ENCODE measurements around the gene OPHN1. TPM values are rescaled to one million over a fixed set of nuclear protein-coding genes. Genes with fewer than 3 reads are reported as not detected.
A peak's percentile ranks its signal among the peaks of the same experiment; 100 is the strongest.

OPHN1 gene
- total RNA-seq, 1 donor from 2014 or later = 9.8 TPM

GRCh38 chrX:68375803-68376202 is 57.5 kb downstream of the OPHN1 start:
- Histone ChIP-seq H3K27me3 (no peaks in the 10 kb centered on the region), H3K4me3 (no peak overlapping the region), H3K9me3 (no peaks in the 10 kb centered on the region), H3K4me1 (no peaks in the 10 kb centered on the region), H3K36me3 (no peaks in the 10 kb centered on the region), H3K27ac (no peak overlapping the region)
- DNase-seq (no peak), ATAC-seq (no peak)
- TF ChIP-seq CTCF (IDR thresholded peaks at IDR 0.05) = no peak
- intact Hi-C loops (cut with DNase I) = no loop called here

GRCh38 chrX:68372665-68373064 is 60.6 kb downstream of the OPHN1 start:
- ATAC-seq = no peak
- no peaks in the 10 kb centered on the region for H3K4me1 ChIP-seq

GRCh38 chrX:68369559-68369958 is 63.7 kb downstream of the OPHN1 start:
- intact Hi-C loops (cut with DNase I) = no loop called here
- Histone ChIP-seq H3K27ac (no peak overlapping the region), H3K9me3 (no peaks in the 10 kb centered on the region), H3K4me1 (no peaks in the 10 kb centered on the region), H3K27me3 (no peaks in the 10 kb centered on the region), H3K36me3 (no peaks in the 10 kb centered on the region), H3K4me3 (no peak overlapping the region)
- TF ChIP-seq CTCF (IDR thresholded peaks at IDR 0.05) = no peak
- DNase-seq (no peak), ATAC-seq (no peak)

More at GRCh38 chrX:68372665-68373064, 60.6 kb downstream of the OPHN1 start:
- intact Hi-C loops (cut with DNase I) = no loop called here
- no peak overlapping the region for H3K27ac ChIP-seq
- no peaks in the 10 kb centered on the region for H3K36me3 ChIP-seq
- DNase-seq = no peak
- H3K9me3 ChIP-seq = no peaks in the 10 kb centered on the region
- no peaks in the 10 kb centered on the region for H3K27me3 ChIP-seq
- H3K4me3 ChIP-seq = no peak overlapping the region
- TF ChIP-seq CTCF (IDR thresholded peaks at IDR 0.05) = no peak

GRCh38 chrX:68365341-68365740 is 68.0 kb downstream of the OPHN1 start:
- no peaks in the 10 kb centered on the region for H3K36me3 ChIP-seq
- DNase-seq (no peak), ATAC-seq (no peak)
- H3K27me3 ChIP-seq = no peaks in the 10 kb centered on the region
- H3K4me1 ChIP-seq = no peaks in the 10 kb centered on the region
- intact Hi-C loops (cut with DNase I) = no loop called here
- no peak for TF ChIP-seq CTCF (IDR thresholded peaks at IDR 0.05)
- H3K27ac ChIP-seq = no peak overlapping the region
- no peak overlapping the region for H3K4me3 ChIP-seq
- H3K9me3 ChIP-seq = no peaks in the 10 kb centered on the region

GRCh38 chrX:68363984-68364383 is 69.3 kb downstream of the OPHN1 start:
- intact Hi-C loops (cut with DNase I) = no loop called here
- Histone ChIP-seq H3K36me3 (no peaks in the 10 kb centered on the region), H3K4me3 (no peak overlapping the region), H3K27me3 (no peaks in the 10 kb centered on the region), H3K9me3 (no peaks in the 10 kb centered on the region), H3K4me1 (no peaks in the 10 kb centered on the region), H3K27ac (no peak overlapping the region)
- no peak for DNase-seq
- TF ChIP-seq CTCF (IDR thresholded peaks at IDR 0.05) = no peak
- peak; percentile 68 for ATAC-seq

- DNase-seq (no peak), ATAC-seq (no peak)
- intact Hi-C loops (cut with DNase I) = no loop called here
- Histone ChIP-seq H3K27ac (no peak overlapping the region), H3K4me1 (no peaks in the 10 kb centered on the region), H3K4me3 (no peak overlapping the region), H3K27me3 (no peaks in the 10 kb centered on the region), H3K9me3 (no peaks in the 10 kb centered on the region), H3K36me3 (no peaks in the 10 kb centered on the region)
- no peak for TF ChIP-seq CTCF (IDR thresholded peaks at IDR 0.05)
These were observed 74.6 kb downstream of the OPHN1 start for GRCh38 chrX:68358679-68359078.
